GM18505 (cell line): ENCODE results near the gene SEMA5A.

Experiments used
- ATAC-seq: cut with Tn5 transposase; IDR thresholded peaks from one replicate; pipeline ENCODE4 v1.9.1; 2021; ENCODE audit not compliant: unreplicated experiment
- POLR2A ChIP-seq: IDR thresholded peaks from 4 replicates; pipeline ENCODE4 v1.6.1; 2011; ENCODE audit warnings: borderline replicate concordance; ENCODE audit not compliant: insufficient read depth, insufficient read length; ENCODE audit errors: extremely low read depth

The SEMA5A gene

GRCh38 chr5:9241479-9242305, 304.2 kb downstream of the SEMA5A start:
- ATAC-seq = no peak
- TF ChIP-seq POLR2A = no peak

GRCh38 chr5:9240431-9240830, 305.4 kb downstream of the SEMA5A start:
- no peak for TF ChIP-seq POLR2A
- ATAC-seq = no peak

GRCh38 chr5:9239626-9240025, 306.2 kb downstream of the SEMA5A start:
- no peak for TF ChIP-seq POLR2A
- no peak for ATAC-seq

GRCh38 chr5:9239071-9239470, 306.8 kb downstream of the SEMA5A start:
- ATAC-seq = no peak

GRCh38 chr5:9233712-9234111, 312.2 kb downstream of the SEMA5A start:
- TF ChIP-seq POLR2A = no peak
- ATAC-seq = no peak

More at GRCh38 chr5:9239071-9239470, 306.8 kb downstream of the SEMA5A start:
- no peak for TF ChIP-seq POLR2A

GRCh38 chr5:9233035-9233434, 312.8 kb downstream of the SEMA5A start:
- no peak for TF ChIP-seq POLR2A
- ATAC-seq = no peak

GRCh38 chr5:9231842-9232241, 314.0 kb downstream of the SEMA5A start:
- TF ChIP-seq POLR2A = no peak
- ATAC-seq = no peak

- no peak for ATAC-seq
These were observed 315.5 kb downstream of the SEMA5A start for GRCh38 chr5:9230355-9230754.

GRCh38 chr5:9226016-9226536, 319.8 kb downstream of the SEMA5A start:
- no peak for TF ChIP-seq POLR2A
- ATAC-seq = no peak

More at GRCh38 chr5:9230355-9230754, 315.5 kb downstream of the SEMA5A start:
- TF ChIP-seq POLR2A = no peak

- no peak for ATAC-seq
- no peak for TF ChIP-seq POLR2A
These were observed 323.6 kb downstream of the SEMA5A start for GRCh38 chr5:9222054-9222976.

GRCh38 chr5:9218358-9218757, 327.5 kb downstream of the SEMA5A start:
- TF ChIP-seq POLR2A = no peak
- ATAC-seq = no peak

- no peak for ATAC-seq
- no peak for TF ChIP-seq POLR2A
These were observed 333.3 kb downstream of the SEMA5A start for GRCh38 chr5:9212605-9213004.

- ATAC-seq = no peak
- no peak for TF ChIP-seq POLR2A
These were observed 335.9 kb downstream of the SEMA5A start for GRCh38 chr5:9209846-9210492.
